Measurements from ENCODE around the gene UNKL. TPM values are rescaled to one million over a fixed set of nuclear protein-coding genes. Genes with fewer than 3 reads are reported as not detected.

Gene UNKL
- total RNA-seq, 1 experiment from 2014 or later: 112 TPM

DNA sequence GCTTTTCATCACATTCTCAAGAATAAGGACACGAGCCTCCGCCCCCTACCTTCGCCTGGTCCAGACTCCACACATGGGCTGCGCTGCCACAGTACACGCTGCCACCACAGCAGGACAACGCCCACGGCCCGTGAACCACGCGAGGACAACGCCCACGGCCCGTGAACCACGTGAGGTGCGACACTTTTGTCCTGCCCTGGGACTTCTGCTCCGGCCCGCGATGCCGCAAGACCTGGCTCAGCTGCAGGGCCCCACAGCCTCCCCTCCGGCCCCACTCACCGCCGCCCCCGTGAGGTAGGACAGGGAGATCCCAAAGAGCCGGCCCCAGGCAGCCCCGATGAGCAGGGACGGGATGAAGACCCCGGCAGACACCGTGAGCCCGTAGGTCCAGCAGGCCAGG lies 35.7 kb upstream of the UNKL start:
- no peak overlapping the region for H3K4me3 ChIP-seq
- no peaks in the 10 kb centered on the region for H3K36me3 ChIP-seq (ENCODE audit: low read depth)
- no peaks in the 10 kb centered on the region for H3K27me3 ChIP-seq (ENCODE audit: insufficient read depth, low read depth)
- no peak for DNase-seq
- H3F3A ChIP-seq (ENCODE audit: insufficient read depth, low read depth): no peaks in the 10 kb centered on the region
- H3K79me2 ChIP-seq (ENCODE audit: low read depth): no peaks in the 10 kb centered on the region
- no peaks in the 10 kb centered on the region for H3K9me2 ChIP-seq (ENCODE audit: insufficient read depth)
- H3K9me3 ChIP-seq (ENCODE audit: insufficient read depth, low read depth): no peaks in the 10 kb centered on the region
- ChIA-PET POLR2A (ENCODE audit: unreplicated experiment) (no interaction called here), CTCF (no interaction called here)
- H3K4me1 ChIP-seq (replicated peaks; ENCODE audit: insufficient read depth): no peaks in the 10 kb centered on the region
- H4K20me1 ChIP-seq (ENCODE audit: insufficient read depth): no peaks in the 10 kb centered on the region
- TF ChIP-seq EZH2 (IDR thresholded peaks at IDR 0.05; ENCODE audit: low read depth): no peak
- TF ChIP-seq CTCF (conservative IDR thresholded peaks at IDR 0.05): no peak
- H3K27ac ChIP-seq: no peak overlapping the region
- no TSS peak for BruUV-seq (replicated peaks)
- H2AFZ ChIP-seq: no peak overlapping the region
- intact Hi-C loops (cut with micrococcal nuclease; ENCODE audit: unreplicated experiment): no loop called here
- H3K4me2 ChIP-seq: no peak overlapping the region

DNA sequence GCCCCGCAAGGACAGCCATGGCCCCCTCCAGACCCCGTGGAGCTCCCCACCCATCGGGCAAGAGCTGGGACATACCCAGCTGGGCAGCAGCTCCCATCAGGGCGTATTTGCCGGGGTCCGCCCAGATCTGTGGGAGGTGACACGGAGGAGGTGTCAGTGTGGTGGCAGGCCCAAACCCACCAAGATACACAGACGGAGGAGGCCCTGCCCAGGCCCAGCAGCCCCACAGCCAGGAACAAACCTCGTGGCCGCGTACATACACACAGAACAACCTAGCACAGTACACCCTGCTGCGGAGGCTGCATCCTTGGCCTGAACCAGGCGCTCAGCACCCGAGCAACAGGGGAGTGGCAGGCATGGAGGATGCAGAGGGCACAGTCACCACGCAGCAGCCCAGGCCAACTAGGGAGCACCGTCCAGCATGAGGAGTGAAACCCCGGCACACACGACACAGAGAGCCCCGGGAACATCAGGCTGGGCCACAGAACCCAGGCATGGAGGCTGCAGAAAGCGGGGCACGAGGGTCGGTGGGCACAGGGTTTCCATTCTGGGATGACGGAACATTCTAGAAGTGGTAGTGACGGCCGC lies 34.8 kb upstream of the UNKL start:
- intact Hi-C loops (cut with micrococcal nuclease; ENCODE audit: unreplicated experiment): no loop called here
- no peaks in the 10 kb centered on the region for H3K9me3 ChIP-seq (ENCODE audit: insufficient read depth, low read depth)
- H3K4me2 ChIP-seq: no peak overlapping the region
- H3K36me3 ChIP-seq (ENCODE audit: low read depth): no peaks in the 10 kb centered on the region
- H3K27me3 ChIP-seq (ENCODE audit: insufficient read depth, low read depth): no peaks in the 10 kb centered on the region
- H3F3A ChIP-seq (ENCODE audit: insufficient read depth, low read depth): no peaks in the 10 kb centered on the region
- BruUV-seq (replicated peaks): no TSS peak
- H3K79me2 ChIP-seq (ENCODE audit: low read depth): no peaks in the 10 kb centered on the region
- CTCF ChIA-PET: no interaction called here
- H4K20me1 ChIP-seq (ENCODE audit: insufficient read depth): no peaks in the 10 kb centered on the region
- POLR2A ChIA-PET (ENCODE audit: unreplicated experiment): no interaction called here
- no peak overlapping the region for H3K4me3 ChIP-seq
- no peaks in the 10 kb centered on the region for H3K4me1 ChIP-seq (replicated peaks; ENCODE audit: insufficient read depth)
- TF ChIP-seq CTCF (conservative IDR thresholded peaks at IDR 0.05): no peak
- no peak for TF ChIP-seq EZH2 (IDR thresholded peaks at IDR 0.05; ENCODE audit: low read depth)
- no peaks in the 10 kb centered on the region for H3K9me2 ChIP-seq (ENCODE audit: insufficient read depth)
- no peak overlapping the region for H3K27ac ChIP-seq
- DNase-seq: no peak
- no peak overlapping the region for H2AFZ ChIP-seq

DNA sequence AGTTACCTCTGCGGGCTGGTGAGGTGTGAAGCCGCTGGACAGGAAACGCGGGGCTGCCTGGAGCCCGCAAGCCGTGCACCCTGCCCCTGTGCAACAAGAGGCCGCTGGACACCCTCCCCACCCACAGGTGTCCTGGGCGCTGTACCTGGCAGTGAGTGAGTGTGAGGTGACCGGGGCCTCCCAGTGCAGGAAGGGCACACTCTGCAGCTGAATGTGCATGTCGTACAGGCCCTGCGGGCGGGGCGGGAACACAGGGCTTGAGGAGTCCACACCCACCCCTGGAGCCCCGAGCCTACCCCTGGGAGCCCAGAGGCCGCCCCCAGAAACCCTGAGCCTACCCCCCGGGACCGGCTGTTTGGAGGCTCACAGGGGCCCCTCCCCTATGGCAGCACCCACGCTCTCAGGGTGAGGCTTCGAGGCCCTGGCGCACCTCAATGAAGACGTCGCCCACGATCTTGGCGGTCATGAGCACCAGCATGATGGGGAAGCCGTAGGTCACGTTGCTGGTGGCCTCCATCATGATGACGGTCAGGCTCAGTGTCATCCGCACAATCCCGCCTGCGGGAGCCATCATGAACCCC lies 34.1 kb upstream of the UNKL start:
- H3K27me3 ChIP-seq (ENCODE audit: insufficient read depth, low read depth): no peaks in the 10 kb centered on the region
- H3K9me3 ChIP-seq (ENCODE audit: insufficient read depth, low read depth): no peaks in the 10 kb centered on the region
- H3F3A ChIP-seq (ENCODE audit: insufficient read depth, low read depth): no peaks in the 10 kb centered on the region
- POLR2A ChIA-PET (ENCODE audit: unreplicated experiment): no interaction called here
- CTCF ChIA-PET: no interaction called here
- H3K4me3 ChIP-seq: no peak overlapping the region
- no peak for DNase-seq
- no peak for TF ChIP-seq CTCF (conservative IDR thresholded peaks at IDR 0.05)
- TF ChIP-seq EZH2 (IDR thresholded peaks at IDR 0.05; ENCODE audit: low read depth): no peak
- no peak overlapping the region for H3K27ac ChIP-seq
- no peak overlapping the region for H3K4me2 ChIP-seq
- no peaks in the 10 kb centered on the region for H4K20me1 ChIP-seq (ENCODE audit: insufficient read depth)
- no peaks in the 10 kb centered on the region for H3K4me1 ChIP-seq (replicated peaks; ENCODE audit: insufficient read depth)
- no peak overlapping the region for H2AFZ ChIP-seq
- no peaks in the 10 kb centered on the region for H3K79me2 ChIP-seq (ENCODE audit: low read depth)
- H3K9me2 ChIP-seq (ENCODE audit: insufficient read depth): no peaks in the 10 kb centered on the region
- H3K36me3 ChIP-seq (ENCODE audit: low read depth): no peaks in the 10 kb centered on the region
- intact Hi-C loops (cut with micrococcal nuclease; ENCODE audit: unreplicated experiment): no loop called here
- BruUV-seq (replicated peaks): no TSS peak

Data from PC-9 (cell line).